Measurements from ENCODE around the gene LRRC39.

- TF ChIP-seq POLR2A (IDR thresholded peaks at IDR 0.05) (no peak), CTCF (IDR thresholded peaks at IDR 0.05) (no peak)
Observed at GRCh38 chr1:100107696-100108095, 70.4 kb downstream of the LRRC39 start.
